EH (cell line): ENCODE data around the gene ABCA9.
"Not testable (repeated sequence)": the region's sequence is repeated elsewhere in the genome, so short reads cannot be mapped to it uniquely, and the experiment has no call there.

Experiments
- DNase-seq: peaks from one replicate; pipeline ENCODE4 v3.0.0-alpha.2; 2015; ENCODE audit warnings: low read depth

The ABCA9 gene

GRCh38 chr17:69043098-69043734 is 17.5 kb downstream of the ABCA9 start:
- DNase-seq, result no peak

- DNase-seq, result no peak
Observed at GRCh38 chr17:69042308-69042707, 18.4 kb downstream of the ABCA9 start.

DNA sequence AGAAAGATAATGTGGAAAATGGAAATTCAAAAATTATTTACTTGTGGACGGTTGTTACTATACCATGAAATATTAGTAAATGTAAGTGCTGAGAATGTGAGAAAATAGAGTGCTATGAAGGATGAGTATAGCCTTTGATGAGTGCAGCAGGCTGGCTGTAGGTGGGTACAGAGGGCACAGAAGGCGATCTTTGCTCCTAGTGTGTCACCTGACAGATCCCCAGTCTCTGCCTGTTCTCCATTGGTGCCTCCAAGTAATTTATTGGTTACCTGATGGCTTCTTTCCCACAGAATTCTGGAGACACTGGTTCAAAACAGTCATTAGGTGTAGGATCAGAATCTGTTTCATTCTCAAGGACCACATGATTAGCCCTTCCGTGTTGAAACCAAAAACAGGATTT is 28.9 kb downstream of the ABCA9 start:
- no peak for DNase-seq

DNA sequence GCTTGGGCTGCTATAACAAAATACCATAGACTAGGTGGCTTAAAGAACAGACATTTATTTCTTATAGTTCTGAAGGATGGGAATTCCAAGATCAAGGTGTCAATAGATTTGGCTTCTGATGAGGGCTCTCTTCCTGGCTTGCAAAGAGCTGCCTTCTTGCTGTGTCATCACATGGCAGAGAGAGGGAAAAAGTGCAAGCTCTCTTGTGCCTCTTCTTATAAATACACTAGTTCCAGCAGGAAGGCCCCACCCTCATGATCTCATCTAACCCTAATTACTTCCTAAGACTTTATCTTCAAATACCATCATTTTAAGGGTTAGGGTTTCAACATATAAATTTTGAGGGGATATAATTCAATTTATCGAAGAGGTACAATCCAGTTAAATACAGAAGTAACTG is 30.6 kb downstream of the ABCA9 start:
- no peak for DNase-seq

GRCh38 chr17:69018687-69019086 is 42.0 kb downstream of the ABCA9 start:
- no peak for DNase-seq

DNA sequence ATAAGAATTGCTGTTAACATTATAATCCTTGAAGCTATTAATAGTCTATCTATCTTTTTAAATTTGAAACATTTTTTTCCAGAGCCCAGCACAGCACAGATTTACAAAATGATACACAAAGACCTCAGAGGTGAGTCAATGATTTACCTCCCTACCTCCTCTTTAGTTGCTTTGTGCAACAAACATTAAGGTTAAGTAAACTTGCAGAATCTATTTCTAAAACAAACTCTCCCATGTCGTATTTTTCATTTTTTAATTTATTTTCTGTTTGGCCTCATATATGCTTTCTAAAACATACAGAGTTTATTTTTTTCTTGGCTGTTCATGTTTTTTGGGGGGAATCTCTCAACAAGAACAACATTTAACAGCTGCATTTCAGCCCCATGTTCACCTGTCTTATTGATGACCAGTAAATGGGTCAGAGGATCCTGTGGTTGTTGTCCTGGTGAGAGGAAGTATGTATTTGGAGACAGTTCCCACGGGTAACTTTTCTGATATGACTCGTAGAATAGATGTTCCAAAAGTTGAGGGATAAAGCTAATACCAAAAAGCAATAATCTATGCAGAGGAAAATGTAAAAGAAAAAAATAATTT is 42.6 kb downstream of the ABCA9 start:
- no peak for DNase-seq

GRCh38 chr17:69015631-69016030 is 45.1 kb downstream of the ABCA9 start:
- no peak for DNase-seq

DNA sequence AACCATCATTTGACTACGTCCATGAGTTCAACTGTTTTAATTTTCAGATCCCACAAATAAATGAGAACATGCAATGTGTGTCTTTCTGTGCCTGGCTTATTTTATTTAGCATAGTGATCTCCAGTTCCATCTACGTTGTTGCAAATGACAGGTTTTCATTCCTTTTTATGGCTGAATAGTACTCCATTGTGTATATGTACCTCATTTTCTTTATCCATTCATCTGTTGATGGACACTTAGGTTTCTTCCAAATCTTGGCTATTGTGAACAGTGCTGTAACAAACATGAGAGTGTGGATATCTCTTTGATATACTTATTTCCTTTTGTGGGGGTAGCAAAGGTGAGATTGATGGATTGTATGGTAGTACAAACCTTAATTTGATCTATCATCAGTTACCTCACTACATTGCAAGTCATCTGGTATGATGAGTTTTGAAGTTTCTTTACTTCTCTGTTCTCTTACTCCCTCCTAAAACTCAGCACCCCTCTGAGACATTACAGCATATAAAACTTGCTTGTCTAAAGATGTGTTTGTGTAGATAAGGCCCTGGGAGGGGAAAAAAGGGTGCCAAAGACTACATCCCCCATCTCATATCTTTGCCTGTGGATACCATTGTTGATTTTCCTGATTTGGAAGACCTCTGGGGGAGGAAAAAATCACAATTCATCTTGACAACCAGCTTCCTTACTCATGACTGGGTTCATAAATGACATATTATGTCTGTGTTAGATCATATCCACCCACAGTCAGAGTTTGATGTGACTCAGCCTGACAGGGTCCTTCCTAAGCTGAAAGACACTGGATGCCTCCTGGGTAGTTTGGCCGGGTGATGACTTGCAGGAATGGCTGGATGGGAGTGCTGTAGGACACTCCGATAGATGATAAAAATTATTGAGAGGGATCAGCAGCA is 47.6 kb downstream of the ABCA9 start:
- DNase-seq, result no peak

DNA sequence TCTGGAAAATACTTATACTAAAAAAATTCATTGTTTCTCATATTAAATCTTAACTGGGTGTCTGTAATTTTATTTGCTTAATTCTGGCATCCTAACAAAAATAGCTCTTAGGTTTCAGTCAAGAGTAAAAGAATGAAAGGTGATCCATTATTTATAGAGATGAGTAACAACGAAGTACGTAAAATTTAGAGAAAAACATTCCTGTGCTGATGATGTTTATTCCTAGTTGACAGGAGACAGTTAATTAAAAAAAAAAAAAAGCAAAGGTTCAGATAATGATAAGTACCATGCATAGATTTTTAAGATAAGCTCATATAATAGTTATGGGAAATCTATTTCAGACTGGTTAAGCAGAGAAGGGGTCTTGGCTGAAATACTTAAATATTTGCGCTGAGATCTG is 50.8 kb downstream of the ABCA9 start:
- no peak for DNase-seq

GRCh38 chr17:69004759-69005158 is 56.0 kb downstream of the ABCA9 start:
- not testable (repeated sequence) for DNase-seq

DNA sequence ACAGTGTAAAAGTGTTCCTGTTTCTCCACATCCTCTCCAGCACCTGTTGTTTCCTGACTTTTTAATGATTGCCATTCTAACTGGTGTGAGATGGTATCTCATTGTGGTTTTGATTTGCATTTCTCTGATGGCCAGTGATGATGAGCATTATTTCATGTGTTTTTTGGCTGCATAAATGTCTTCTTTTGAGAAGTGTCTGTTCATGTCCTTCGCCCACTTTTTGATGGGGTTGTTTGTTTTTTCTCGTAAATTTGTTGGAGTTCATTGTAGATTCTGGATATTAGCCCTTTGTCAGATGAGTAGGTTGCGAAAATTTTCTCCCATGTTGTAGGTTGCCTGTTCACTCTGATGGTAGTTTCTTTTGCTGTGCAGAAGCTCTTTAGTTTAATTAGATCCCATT is 61.0 kb downstream of the ABCA9 start:
- not testable (repeated sequence) for DNase-seq

DNA sequence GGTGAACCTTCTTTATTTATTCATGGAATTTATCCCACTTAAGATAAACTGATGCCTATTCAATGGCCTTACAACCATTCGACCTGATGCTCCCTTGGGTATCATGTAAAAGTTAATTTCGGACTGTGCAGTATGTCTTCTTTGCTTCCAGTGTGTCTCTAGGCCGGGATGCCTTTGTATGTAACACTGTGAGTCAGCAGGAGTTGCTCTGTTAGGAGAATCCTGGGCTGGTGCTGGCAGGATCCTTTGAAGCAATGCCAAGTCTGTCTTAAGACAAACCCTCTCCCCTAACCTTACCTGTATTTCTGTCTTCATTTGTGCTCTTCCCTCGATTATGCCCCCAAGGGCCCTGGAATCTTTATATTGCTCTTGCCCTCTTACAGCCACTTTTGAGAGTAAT is 67.6 kb downstream of the ABCA9 start:
- no peak for DNase-seq

- DNase-seq, result no peak
Observed at GRCh38 chr17:68987966-68988365, 72.8 kb downstream of the ABCA9 start.

DNA sequence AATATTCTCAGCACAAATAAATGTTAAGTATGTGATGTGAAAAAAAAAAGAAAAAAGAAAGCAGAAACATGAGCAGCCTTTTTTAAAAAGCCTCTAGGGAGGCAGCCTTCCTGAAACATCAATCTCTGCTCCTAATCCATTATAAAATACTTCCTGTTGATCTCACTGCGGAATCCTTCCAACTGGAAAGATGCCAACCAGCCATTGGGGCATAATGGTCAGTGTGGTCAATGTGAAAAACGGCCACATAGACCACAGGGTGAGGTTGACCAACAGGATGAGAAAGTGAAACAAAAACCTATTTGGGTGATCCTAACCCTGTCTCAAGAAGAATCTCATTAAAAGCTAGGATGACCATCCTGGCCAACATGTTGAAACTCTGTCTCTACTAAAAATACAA is 79.4 kb downstream of the ABCA9 start:
- DNase-seq, result peak; percentile 4

GRCh38 chr17:68973098-68973846 is 87.5 kb downstream of the ABCA9 start:
- no peak for DNase-seq

GRCh38 chr17:68972119-68972704 is 88.5 kb downstream of the ABCA9 start:
- peak; percentile 18 for DNase-seq

DNA sequence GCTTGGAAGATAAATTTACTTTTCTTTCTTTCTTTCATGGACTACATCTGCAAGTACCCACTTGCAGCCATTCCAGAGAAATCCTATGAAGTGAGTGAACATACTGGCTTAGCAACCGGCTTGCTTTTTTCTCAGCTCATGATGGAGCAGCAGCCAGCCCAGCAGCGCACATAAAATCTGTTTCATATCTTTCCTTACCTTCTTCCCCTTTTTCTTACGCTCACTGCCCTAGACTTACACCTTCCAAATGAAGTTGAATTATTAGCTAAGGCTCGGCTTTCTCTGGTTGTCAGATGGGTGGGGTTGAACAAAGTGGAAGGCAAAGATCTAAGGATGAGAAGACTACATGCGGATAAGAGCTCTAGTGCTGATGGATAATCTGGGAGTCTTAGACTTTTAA is 91.6 kb downstream of the ABCA9 start:
- DNase-seq, result no peak

DNA sequence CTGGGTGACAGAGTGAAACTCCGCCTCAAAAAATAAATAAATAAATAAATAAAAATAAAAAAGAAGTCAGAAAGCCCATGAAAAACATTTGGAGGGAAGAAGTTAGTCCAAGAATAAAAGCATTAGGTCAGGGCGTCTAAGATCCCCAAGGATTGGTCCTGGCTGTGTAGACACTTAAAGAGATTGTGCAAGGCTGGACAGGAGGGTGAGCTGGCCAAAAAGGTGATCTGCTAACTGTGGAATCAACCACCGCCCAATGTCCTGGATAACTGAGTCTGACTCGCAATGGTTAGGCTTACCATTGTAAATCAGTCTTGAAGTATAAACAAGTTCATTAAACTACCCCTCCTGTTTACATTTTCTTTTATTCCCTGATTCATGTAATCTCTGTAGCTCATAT is 96.8 kb downstream of the ABCA9 start:
- DNase-seq, result no peak

- DNase-seq, result no peak
Observed at GRCh38 chr17:68961214-68961882, 99.4 kb downstream of the ABCA9 start.

DNA sequence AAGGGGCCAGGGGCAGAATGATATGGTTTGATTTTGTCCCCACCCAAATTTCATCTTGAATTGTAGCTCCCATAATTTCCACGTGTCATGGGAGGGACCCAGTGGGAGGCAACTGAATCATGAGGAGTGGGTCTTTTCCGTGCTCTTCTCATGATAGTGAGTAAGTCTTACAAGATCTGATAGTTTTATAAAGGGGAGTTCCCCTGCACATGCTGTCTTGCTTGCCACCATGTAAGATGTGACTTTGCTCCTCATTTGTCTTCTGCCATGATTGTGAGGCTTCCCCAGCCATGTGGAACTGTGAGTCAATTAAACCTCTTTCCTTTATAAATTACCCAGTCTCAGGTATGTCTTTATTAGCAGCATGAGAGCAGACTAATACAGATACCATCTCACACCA is 101.6 kb downstream of the ABCA9 start:
- not testable (repeated sequence) for DNase-seq

GRCh38 chr17:68957944-68958343 is 102.8 kb downstream of the ABCA9 start:
- no peak for DNase-seq
